ENCODE data around the gene TNFRSF8.

The TNFRSF8 gene

GRCh38 chr1:12060500-12060899 is 2.6 kb upstream of the TNFRSF8 start:
- DNase-seq (ENCODE audit: low read depth): no peak

GRCh38 chr1:12064073-12064969 is 1.2 kb downstream of the TNFRSF8 start:
- no peak for DNase-seq (ENCODE audit: low read depth)

- DNase-seq (ENCODE audit: low read depth): no peak
These were observed 2.8 kb downstream of the TNFRSF8 start for GRCh38 chr1:12065872-12066271.

DNA sequence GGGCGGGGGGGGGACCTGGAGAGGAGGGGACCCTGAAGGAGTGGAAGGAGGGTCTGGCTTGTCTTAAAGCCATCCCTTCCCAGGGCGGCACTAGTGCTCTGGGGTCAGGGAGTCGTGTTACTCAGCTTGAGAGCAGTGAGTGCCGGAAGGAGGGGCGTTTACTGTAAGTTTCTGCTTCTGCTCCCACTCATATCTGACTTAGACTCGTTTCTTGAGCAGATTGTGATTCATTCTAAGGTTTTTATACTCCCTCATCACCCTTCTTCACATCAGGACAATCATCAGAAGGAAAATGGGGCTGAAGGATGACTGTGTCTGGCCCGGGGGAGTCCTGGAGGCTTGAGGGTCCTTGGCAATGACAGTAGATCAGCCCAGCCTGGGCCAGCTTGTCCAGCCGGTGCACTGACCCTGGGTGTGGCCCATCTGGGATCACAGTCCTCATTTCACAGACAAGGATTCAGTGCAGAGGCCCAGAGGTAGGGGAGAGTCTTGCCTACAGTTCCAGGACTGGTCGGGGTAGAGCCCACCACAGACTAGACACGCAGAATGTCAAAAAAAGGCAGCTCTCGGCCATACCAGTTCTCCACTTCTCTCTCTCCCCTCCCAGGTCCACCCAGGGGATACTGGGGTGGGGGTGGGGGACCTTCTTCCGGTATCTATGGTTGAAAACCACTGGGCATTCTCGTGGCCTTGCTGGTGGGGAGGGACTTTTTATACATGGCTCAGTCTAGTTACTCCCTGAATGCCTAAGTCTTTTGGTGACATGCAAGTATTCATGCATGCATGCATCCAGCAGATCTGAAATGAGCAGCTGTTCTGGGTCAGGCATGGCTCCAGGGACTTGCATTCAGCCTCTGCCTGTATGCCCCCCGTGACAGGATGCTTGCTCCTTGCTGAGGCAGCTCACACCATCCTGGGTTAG is 5.1 kb downstream of the TNFRSF8 start:
- no peak for DNase-seq (ENCODE audit: low read depth)

- DNase-seq (ENCODE audit: low read depth): no peak
These were observed 6.6 kb downstream of the TNFRSF8 start for GRCh38 chr1:12069623-12070244.

GRCh38 chr1:12071892-12072291 is 8.8 kb downstream of the TNFRSF8 start:
- DNase-seq (ENCODE audit: low read depth): no peak

- DNase-seq (ENCODE audit: low read depth): no peak
These were observed 9.6 kb downstream of the TNFRSF8 start for GRCh38 chr1:12072741-12073140.

- no peak for DNase-seq (ENCODE audit: low read depth)
These were observed 10.7 kb downstream of the TNFRSF8 start for GRCh38 chr1:12073796-12074195.

DNA sequence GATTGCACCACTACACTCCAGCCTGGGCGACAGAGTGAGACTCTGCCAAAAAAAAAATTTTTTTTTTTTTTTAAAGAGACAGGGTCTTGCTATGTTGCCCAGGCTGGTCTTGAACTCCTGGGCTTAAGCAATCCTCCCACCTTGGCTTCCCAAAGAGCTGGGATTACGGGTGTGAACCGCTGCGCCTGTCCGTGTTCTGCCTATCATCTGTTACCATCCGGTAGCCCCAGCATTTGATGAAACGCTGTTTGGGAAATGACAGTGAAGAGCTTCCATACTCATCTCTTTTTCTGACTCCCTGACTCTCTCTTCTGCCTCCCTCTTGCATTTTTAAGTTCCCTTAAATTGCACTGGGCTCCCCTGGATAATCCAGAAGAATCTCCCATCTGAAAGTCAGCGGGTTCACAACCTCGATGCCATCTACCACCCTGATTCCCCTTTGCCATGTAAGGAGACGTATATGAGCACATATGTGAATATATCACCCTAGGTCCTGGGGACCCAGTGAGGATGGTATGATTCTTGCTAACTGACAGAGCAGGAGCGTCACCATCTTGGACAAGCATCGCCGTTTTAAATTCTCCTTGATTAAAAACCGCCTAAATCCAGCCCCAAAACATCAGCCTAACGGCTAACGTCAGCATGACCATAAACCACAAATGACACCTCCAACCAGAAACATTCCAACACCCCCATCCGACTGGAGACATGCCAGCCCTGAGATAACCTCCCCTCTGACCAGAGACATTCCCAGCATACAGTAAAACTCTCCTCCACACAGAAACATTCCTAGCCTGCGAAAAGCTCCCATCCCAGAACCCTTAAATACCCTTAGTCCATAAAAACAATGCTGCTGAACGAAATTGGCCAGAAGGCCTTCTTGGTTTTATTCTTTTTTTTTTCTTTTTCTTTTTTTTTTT is 12.4 kb downstream of the TNFRSF8 start:
- DNase-seq (ENCODE audit: low read depth): no peak

- no peak for DNase-seq (ENCODE audit: low read depth)
These were observed 13.4 kb downstream of the TNFRSF8 start for GRCh38 chr1:12076425-12077005.

DNA sequence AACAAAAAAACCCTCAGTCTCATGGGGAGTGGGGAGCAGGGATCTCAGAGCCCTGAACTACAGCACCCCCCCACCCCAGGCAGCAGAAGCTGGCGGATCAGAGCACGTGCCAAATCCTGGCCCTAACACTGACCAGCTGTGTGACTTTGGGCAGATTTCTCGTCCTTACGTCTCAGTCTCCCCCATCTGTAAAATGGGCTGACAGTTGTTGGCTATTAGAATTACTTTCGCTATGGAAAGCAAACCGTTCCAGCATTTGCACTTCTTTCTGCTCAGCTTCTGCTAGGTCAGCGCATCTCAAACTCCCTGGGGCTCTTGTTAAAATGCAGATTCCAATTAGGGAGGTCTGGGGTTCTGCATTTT is 15.5 kb downstream of the TNFRSF8 start:
- no peak for DNase-seq (ENCODE audit: low read depth)

GRCh38 chr1:12078938-12079861 is 16.1 kb downstream of the TNFRSF8 start:
- no peak for DNase-seq (ENCODE audit: low read depth)

DNA sequence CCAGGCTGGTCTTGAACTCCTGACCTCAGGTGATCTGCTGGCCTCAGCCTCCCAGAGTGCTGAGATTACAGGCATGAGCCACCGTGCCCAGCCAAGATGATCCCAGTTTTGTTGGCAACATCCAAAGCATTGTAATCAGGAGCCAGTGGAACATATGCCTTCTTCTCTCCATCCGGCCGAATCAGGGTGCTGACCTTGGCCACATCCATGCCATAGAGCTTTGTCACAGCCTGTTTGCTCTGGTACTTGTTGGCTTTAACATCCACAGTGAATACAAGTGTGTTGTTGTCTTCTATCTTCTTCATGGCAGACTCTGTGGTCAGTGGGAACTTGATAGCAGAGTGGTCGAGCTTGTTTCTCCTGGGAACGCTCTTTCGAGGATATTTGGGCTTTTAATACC is 17.1 kb downstream of the TNFRSF8 start:
- no peak for DNase-seq (ENCODE audit: low read depth)

DNA sequence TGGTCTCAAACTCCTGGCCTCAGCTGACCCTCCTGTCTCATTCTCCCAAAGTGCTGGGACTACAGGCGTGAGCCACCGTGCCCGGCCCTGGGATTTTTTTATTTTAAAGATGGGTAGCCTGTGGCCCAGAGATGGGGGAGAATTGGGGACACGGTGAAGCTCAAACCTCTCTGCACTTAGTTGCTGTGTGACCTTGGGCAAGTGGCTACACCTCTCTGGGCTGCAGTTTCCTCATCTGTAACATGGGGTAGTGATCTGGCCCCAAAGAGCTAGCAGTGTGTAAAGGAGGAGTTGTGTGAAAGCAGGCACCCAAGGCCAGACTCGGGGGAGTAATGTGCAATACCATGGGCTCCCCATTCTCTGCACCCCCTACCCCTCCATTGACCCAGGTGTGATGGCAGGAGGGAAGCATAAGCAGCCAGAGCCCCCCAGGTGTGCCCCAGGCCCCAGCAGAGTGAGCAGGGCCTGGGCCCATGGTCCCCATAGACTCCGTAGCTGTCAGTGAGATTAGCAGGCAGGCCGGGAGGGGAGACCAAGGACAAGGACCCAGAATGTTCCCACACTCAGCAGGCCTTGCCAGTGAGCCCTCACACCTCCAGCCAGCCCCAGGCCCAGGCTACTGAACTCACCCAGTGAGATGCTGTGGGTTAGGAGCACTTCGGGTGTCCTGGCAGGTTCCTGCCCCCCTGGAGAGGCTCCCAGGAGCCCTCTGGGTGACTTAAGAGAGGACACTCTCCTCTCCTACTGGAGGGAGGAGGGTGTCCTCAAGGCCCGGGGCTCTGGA is 17.9 kb downstream of the TNFRSF8 start:
- no peak for DNase-seq (ENCODE audit: low read depth)

DNA sequence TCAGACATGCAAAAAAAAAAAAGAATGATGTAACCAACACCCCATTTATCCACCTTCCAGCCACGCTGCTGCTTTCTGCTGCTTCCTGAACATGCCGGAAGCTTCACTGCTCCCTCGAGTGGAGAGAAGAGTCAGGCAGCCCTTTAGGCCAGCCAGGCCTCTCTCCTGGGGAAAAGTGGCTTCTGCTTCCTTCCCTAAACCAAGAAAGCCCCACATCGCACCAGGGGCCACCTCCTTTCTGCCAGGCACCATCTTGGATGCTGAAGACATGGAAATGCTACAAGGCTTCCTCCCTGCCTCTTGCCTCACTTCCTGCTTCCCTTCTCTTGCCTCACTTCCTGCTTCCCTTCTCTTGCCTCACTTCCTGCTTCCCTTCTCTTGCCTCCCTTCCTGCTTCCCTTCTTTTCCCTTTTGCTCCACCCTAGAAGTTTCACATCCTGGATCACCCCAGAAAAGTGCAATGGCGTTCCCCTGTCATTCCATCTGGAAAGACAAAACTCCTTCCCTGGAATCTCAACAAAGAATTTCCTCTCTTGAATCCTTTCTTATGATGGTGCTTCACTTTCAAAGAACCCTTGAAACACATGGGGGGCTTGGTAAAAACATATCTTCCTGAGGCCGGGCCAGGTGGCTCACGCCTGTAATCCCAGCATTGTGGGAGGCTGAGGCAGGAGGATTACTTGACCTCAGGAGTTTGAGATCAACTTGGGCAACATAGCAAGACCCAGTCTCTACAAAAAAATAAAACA is 18.7 kb downstream of the TNFRSF8 start:
- no peak for DNase-seq (ENCODE audit: low read depth)

DNA sequence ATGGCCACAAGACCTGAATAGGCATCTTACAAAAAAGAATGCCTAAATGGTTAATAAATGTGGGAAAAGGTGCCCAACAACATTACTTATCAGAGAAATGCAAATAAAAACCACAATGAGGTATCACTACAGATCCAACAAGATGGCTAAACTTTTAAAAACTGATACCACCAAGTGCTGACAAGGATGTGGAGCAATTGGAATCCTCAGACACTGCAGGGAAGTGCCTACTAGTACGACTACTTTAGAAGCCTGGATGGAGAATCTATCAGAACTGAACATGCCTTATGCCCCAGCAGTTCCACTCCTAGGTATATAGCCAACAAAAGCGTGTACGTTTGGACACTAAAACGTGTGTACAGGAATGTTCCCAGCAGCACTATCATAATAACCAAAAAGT is 19.9 kb downstream of the TNFRSF8 start:
- no peak for DNase-seq (ENCODE audit: low read depth)

DNA sequence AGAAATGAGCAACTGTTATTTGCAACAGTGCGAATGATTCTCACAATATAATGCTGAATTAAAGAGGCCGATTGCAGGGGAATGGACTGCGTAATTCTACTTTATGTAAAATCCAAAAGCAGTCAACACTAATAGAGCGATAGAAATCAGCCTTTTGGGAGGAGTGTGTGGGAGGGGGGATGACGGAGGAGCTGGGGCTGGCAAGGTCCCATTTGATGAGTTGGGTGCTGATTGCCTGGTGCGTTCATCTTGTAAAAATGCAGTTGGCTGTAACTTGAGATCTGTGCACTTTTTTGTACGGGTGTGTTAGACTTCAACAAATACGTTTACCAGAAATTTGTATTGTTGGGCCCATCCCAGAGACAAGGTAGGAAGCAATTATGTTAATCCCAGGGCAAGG is 20.7 kb downstream of the TNFRSF8 start:
- DNase-seq (ENCODE audit: low read depth): no peak

GRCh38 chr1:12085643-12086260 is 22.6 kb downstream of the TNFRSF8 start:
- DNase-seq (ENCODE audit: low read depth): no peak
